H1 (cell line): ENCODE measurements around the gene UBE2V1. TPM values are rescaled to one million over a fixed set of nuclear protein-coding genes. Genes with fewer than 3 reads are reported as not detected.

ENCODE experiments used
- BACH1 ChIP-seq: IDR thresholded peaks from 2 replicates; pipeline ENCODE4 v1.6.1; 2012; ENCODE audit warnings: low read length, improper control_type of control experiment
- BRCA1 ChIP-seq: IDR thresholded peaks from 2 replicates; pipeline ENCODE4 v1.6.1; 2012; ENCODE audit warnings: low read depth, low read length, improper control_type of control experiment
- CEBPB ChIP-seq: IDR thresholded peaks from 2 replicates; pipeline ENCODE4 v1.6.1; 2012; ENCODE audit warnings: low read depth, low read length
- CHD1 ChIP-seq: IDR thresholded peaks from 2 replicates; pipeline ENCODE4 v1.6.1; 2012; ENCODE audit warnings: low read depth, low read length, improper control_type of control experiment
- CREB1 ChIP-seq: IDR thresholded peaks from 2 replicates; pipeline ENCODE4 v1.6.1; 2012; ENCODE audit warnings: inconsistent platforms
- CTBP2 ChIP-seq: IDR thresholded peaks from 2 replicates; pipeline ENCODE4 v1.7.0; 2011; ENCODE audit warnings: borderline replicate concordance, mild to moderate bottlenecking, moderate library complexity, mixed read lengths, low read length; ENCODE audit not compliant: insufficient read depth, insufficient read length
- EGR1 ChIP-seq: IDR thresholded peaks from 2 replicates; pipeline ENCODE4 v1.6.1; 2011; ENCODE audit warnings: low read depth, low read length, borderline replicate concordance
- EZH2 ChIP-seq: fragments of 200-600 bp; sonication (generic); IDR thresholded peaks from 2 replicates; pipeline ENCODE4 v1.7.1; 2012; ENCODE audit warnings: low read depth, mild to moderate bottlenecking, moderate library complexity, low read length, inconsistent platforms; ENCODE audit not compliant: severe bottlenecking
- HDAC2 ChIP-seq, 2 experiments: fragments of 300-600 bp in 1 of 2; sonication (generic) in 1 of 2; IDR thresholded peaks; 2 replicates each; pipeline ENCODE4 v1.6.1; 2011 to 2012; ENCODE audit warnings: low read depth in 2 of 2, low read length in 2 of 2, mild to moderate bottlenecking in 2 of 2, moderate library complexity in 2 of 2, borderline replicate concordance in 1 of 2, inconsistent platforms in 1 of 2
- HDAC6 ChIP-seq: IDR thresholded peaks from one replicate; pipeline ENCODE4 v1.7.1; 2012; ENCODE audit warnings: low read depth, mild to moderate bottlenecking, inconsistent platforms, low read length, moderate library complexity
- JUND ChIP-seq: IDR thresholded peaks from 2 replicates; pipeline ENCODE4 v1.6.1; 2011; ENCODE audit warnings: mild to moderate bottlenecking, improper control_type of control experiment, low read length
- NANOG ChIP-seq: IDR thresholded peaks from 2 replicates; pipeline ENCODE4 v1.6.1; 2011; ENCODE audit warnings: low read length, low read depth, mild to moderate bottlenecking, inconsistent platforms; ENCODE audit not compliant: insufficient read depth, poor library complexity, severe bottlenecking
- NRF1 ChIP-seq: IDR thresholded peaks from 2 replicates; pipeline ENCODE4 v1.6.1; 2011; ENCODE audit warnings: mild to moderate bottlenecking, low read depth, low read length, improper control_type of control experiment
- POLR2A ChIP-seq, 2 experiments: IDR thresholded peaks; 1 replicate in 1 of 2; 2 replicates in 1 of 2; pipeline ENCODE4 v1.6.1; 2011; ENCODE audit warnings: low read depth in 2 of 2, low read length in 2 of 2, mild to moderate bottlenecking in 2 of 2; ENCODE audit errors: control extremely low read depth in 1 of 2
- RBBP5 ChIP-seq: IDR thresholded peaks from 2 replicates; pipeline ENCODE4 v1.7.1; 2012; ENCODE audit warnings: low read depth, mild to moderate bottlenecking, inconsistent platforms, low read length, moderate library complexity, borderline replicate concordance
- RFX5 ChIP-seq: IDR thresholded peaks from 2 replicates; pipeline ENCODE4 v1.6.1; 2011; ENCODE audit warnings: low read depth, low read length, improper control_type of control experiment, borderline replicate concordance
- SIN3A ChIP-seq, 2 experiments: IDR thresholded peaks in 1 of 2; conservative IDR thresholded peaks in 1 of 2; 2 replicates each; pipeline ENCODE4 v1.6.1; 2011 to 2012; ENCODE audit warnings: low read length in 2 of 2, improper control_type of control experiment in 1 of 2, low read depth in 1 of 2, mild to moderate bottlenecking in 1 of 2
- SRF ChIP-seq: IDR thresholded peaks from 2 replicates; pipeline ENCODE4 v1.6.1; 2011; ENCODE audit warnings: mild to moderate bottlenecking, low read depth, low read length, moderate library complexity
- SUZ12 ChIP-seq: fragments of 200-600 bp; sonication (generic); IDR thresholded peaks from 2 replicates; pipeline ENCODE4 v1.6.1; 2012; ENCODE audit warnings: mild to moderate bottlenecking, inconsistent platforms, low read length, moderate library complexity, mixed read lengths
- TAF7 ChIP-seq: optimal IDR thresholded peaks from 2 replicates; pipeline ENCODE3; 2011; ENCODE audit warnings: low read depth, mild to moderate bottlenecking, inconsistent platforms, low read length, moderate library complexity, borderline replicate concordance
- TCF12 ChIP-seq: IDR thresholded peaks from 2 replicates; pipeline ENCODE4 v1.6.1; 2011; ENCODE audit warnings: low read depth, mild to moderate bottlenecking, low read length
- TEAD4 ChIP-seq: IDR thresholded peaks from 2 replicates; pipeline ENCODE4 v1.6.1; 2012; ENCODE audit warnings: low read depth, low read length, inconsistent platforms, mixed read lengths
- YY1 ChIP-seq: IDR thresholded peaks from 2 replicates; pipeline ENCODE4 v1.6.1; 2011; ENCODE audit warnings: low read depth, mild to moderate bottlenecking, low read length
- polyA plus RNA-seq, 7 experiments: library from polyadenylated mRNA; depleted of rRNA in 3 of 7; stranded (reverse) in 5 of 7; unstranded in 2 of 7; fragments of >200 nt in 5 of 7; fragments of 200-250 nt in 2 of 7; gene quantifications; 1 replicate in 5 of 7; 2 replicates in 1 of 7; 4 replicates in 1 of 7; pipeline versions ENCODE4 v1.2.1 to v1.2.3, GENCODE V29; 2011 to 2013; ENCODE audit warnings: missing spikeins in 2 of 7, mixed read lengths in 2 of 7
- total RNA-seq: library from RNA; stranded (reverse); fragmentation: NEBNext Ultra II Directional; extraction: Animal tissue kit (Norgen Biotek cat#: 25700); gene quantifications from 2 replicates; pipeline ENCODE4 v1.2.1, GENCODE V29; 2021
- TF ChIP-seq, protein P1 (sequence below), 3 experiments: IDR thresholded peaks; 1 replicate in 2 of 3; 2 replicates in 1 of 3; pipeline versions ENCODE4 v1.5.1 to v1.6.1; 2011; ENCODE audit warnings: low read length in 3 of 3, mild to moderate bottlenecking in 3 of 3, inconsistent platforms in 2 of 3, low read depth in 1 of 3, moderate library complexity in 1 of 3; ENCODE audit not compliant: insufficient read depth in 1 of 3; ENCODE audit errors: control extremely low read depth in 1 of 3

The UBE2V1 gene
- total and polyA plus RNA-seq, 2 of the 8 experiments (the other 6 are each of a cell fraction or from before 2014, with no cell fraction given) = 141 to 184 TPM

DNA sequence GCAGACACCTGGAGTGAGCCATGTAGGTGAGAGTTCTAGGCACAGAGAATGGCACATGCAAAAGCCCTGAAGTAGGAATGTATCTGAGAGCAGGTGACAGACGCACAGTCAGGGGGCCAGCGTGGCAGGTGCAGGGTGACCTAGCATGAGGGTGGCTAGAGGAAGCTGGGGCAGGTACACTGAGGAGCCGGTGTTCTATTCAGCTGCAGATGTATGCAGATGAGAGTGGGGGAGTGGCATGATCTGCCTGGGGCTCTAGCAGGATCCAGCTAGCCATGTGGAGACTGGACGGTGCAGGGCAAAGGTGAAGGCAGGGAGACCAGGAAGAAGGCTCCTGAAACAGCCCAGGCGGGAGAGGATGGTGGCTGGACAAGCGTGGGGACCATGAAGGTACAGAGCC, 29.9 kb upstream of the UBE2V1 start (continued):
- TF ChIP-seq NANOG (no peak), CREB1 (no peak), EGR1 (no peak), RFX5 (no peak), BRCA1 (no peak), NRF1 (no peak), EZH2 (no peak), TAF7 (no peak), HDAC6 (no peak), JUND (no peak), TCF12 (peak; percentile 82), SUZ12 (no peak), CEBPB (no peak), TEAD4 (0 out of 2 replicates have a peak, but pooled peaks have one; percentile 1), RBBP5 (no peak), BACH1 (no peak), HDAC2 (IDR thresholded peaks at IDR 0.05; ENCODE audit: borderline replicate concordance in 1 of 2, low read depth in 2 of 2, low read length in 2 of 2) (no peak), YY1 (no peak), POLR2A (IDR thresholded peaks at IDR 0.05; ENCODE audit: control extremely low read depth in 1 of 2, low read depth in 2 of 2, low read length in 2 of 2) (no peak), SRF (no peak), CHD1 (no peak), SIN3A (conservative IDR thresholded peaks at IDR 0.05 in 1 of 2, IDR thresholded peaks at IDR 0.05 in 1 of 2; ENCODE audit: low read depth in 1 of 2, low read length in 2 of 2) (peak in 1 of 2 experiments; percentile 80; a peak in 2 of 4 replicates), CTBP2 (no peak)
- TF ChIP-seq, protein P1, sequence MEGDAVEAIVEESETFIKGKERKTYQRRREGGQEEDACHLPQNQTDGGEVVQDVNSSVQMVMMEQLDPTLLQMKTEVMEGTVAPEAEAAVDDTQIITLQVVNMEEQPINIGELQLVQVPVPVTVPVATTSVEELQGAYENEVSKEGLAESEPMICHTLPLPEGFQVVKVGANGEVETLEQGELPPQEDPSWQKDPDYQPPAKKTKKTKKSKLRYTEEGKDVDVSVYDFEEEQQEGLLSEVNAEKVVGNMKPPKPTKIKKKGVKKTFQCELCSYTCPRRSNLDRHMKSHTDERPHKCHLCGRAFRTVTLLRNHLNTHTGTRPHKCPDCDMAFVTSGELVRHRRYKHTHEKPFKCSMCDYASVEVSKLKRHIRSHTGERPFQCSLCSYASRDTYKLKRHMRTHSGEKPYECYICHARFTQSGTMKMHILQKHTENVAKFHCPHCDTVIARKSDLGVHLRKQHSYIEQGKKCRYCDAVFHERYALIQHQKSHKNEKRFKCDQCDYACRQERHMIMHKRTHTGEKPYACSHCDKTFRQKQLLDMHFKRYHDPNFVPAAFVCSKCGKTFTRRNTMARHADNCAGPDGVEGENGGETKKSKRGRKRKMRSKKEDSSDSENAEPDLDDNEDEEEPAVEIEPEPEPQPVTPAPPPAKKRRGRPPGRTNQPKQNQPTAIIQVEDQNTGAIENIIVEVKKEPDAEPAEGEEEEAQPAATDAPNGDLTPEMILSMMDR (IDR thresholded peaks at IDR 0.05; ENCODE audit: control extremely low read depth in 1 of 3, insufficient read depth in 1 of 3, low read depth in 1 of 3, low read length in 3 of 3) = no peak
